K562 (cell line): Measurements from ENCODE around the gene NLRP6. TPM values are rescaled to one million over a fixed set of nuclear protein-coding genes. Genes with fewer than 3 reads are reported as not detected.

Experiments
- CBFB ChIP-seq: sonication (generic); formaldehyde crosslinking; IDR thresholded peaks from 2 replicates; pipeline ENCODE4 v1.4.0; 2020; ENCODE audit warnings: mild to moderate bottlenecking, missing genetic modification reagents
- EP400 ChIP-seq: fragments of 450-650 bp; IDR thresholded peaks from 2 replicates; pipeline ENCODE4 v1.6.1; 2017; ENCODE audit warnings: antibody characterized with exemption, mild to moderate bottlenecking, moderate library complexity
- FOXK2 ChIP-seq, 2 experiments: fragments of 450-650 bp; IDR thresholded peaks in 1 of 2; conservative IDR thresholded peaks in 1 of 2; 2 replicates each; pipeline ENCODE4 v1.6.1; 2016; ENCODE audit warnings: low read depth in 2 of 2, mild to moderate bottlenecking in 1 of 2
- FOXP1 ChIP-seq: sonication (generic); formaldehyde crosslinking; IDR thresholded peaks from 2 replicates; pipeline ENCODE4 v1.8.0; 2022; ENCODE audit warnings: mild to moderate bottlenecking, missing genetic modification reagents
- MCM7 ChIP-seq, 2 experiments: fragments of 450-650 bp; IDR thresholded peaks; 2 replicates each; pipeline ENCODE4 v1.6.1; 2016 to 2018
- MYC ChIP-seq, 2 experiments: fragments of 250-450 bp in 1 of 2; sonication (Bioruptor Pico) in 1 of 2; IDR thresholded peaks; 2 replicates each; pipeline versions ENCODE4 v1.5.1 to v1.6.1; 2012 to 2021; ENCODE audit warnings: low read depth in 2 of 2, borderline replicate concordance in 1 of 2, improper control_type of control experiment in 1 of 2, low read length in 1 of 2, mild to moderate bottlenecking in 1 of 2, moderate library complexity in 1 of 2
- NKRF ChIP-seq: fragments of 450-650 bp; IDR thresholded peaks from 2 replicates; pipeline ENCODE4 v1.6.1; 2016; ENCODE audit warnings: borderline replicate concordance
- POLR2G ChIP-seq: fragments of 200-400 bp; formaldehyde crosslinking; IDR thresholded peaks from 2 replicates; pipeline ENCODE4 v1.6.1; 2017; ENCODE audit warnings: low read depth, mild to moderate bottlenecking, antibody characterized with exemption, low read length, moderate library complexity
- PRPF4 ChIP-seq: fragments of 200-400 bp; formaldehyde crosslinking; IDR thresholded peaks from one replicate; pipeline ENCODE4 v1.6.1; 2017; ENCODE audit warnings: low read length, low read depth, mild to moderate bottlenecking; ENCODE audit not compliant: insufficient read depth, poor library complexity, severe bottlenecking
- RBFOX2 ChIP-seq: fragments of 200-400 bp; formaldehyde crosslinking; IDR thresholded peaks from 2 replicates; pipeline ENCODE4 v1.6.1; 2017; ENCODE audit warnings: low read depth, mild to moderate bottlenecking, low read length, moderate library complexity
- RBM34 ChIP-seq: fragments of 200-400 bp; formaldehyde crosslinking; IDR thresholded peaks from 2 replicates; pipeline ENCODE4 v1.6.1; 2018; ENCODE audit warnings: low read length, borderline replicate concordance; ENCODE audit not compliant: insufficient read depth
- SMARCC2 ChIP-seq: fragments of 450-650 bp; IDR thresholded peaks from 2 replicates; pipeline ENCODE4 v1.6.1; 2017; ENCODE audit warnings: antibody characterized with exemption, moderate library complexity, mild to moderate bottlenecking, low read depth
- SRSF1 ChIP-seq: fragments of 200-400 bp; formaldehyde crosslinking; IDR thresholded peaks from 2 replicates; pipeline ENCODE4 v1.6.1; 2017; ENCODE audit warnings: mild to moderate bottlenecking, low read depth, low read length, moderate library complexity
- STAT5A ChIP-seq: IDR thresholded peaks from 2 replicates; pipeline ENCODE4 v1.6.1; 2012; ENCODE audit warnings: low read length, inconsistent platforms, borderline replicate concordance
- TFAP4 ChIP-seq: sonication (generic); formaldehyde crosslinking; IDR thresholded peaks from 2 replicates; pipeline ENCODE4 v1.8.0; 2022; ENCODE audit warnings: missing genetic modification reagents, mild to moderate bottlenecking, moderate library complexity, borderline replicate concordance
- THRA ChIP-seq: fragments of 450-650 bp; IDR thresholded peaks from 2 replicates; pipeline ENCODE4 v1.6.1; 2017; ENCODE audit warnings: mild to moderate bottlenecking, moderate library complexity
- ZBTB2 ChIP-seq: fragments of 450-650 bp; IDR thresholded peaks from 2 replicates; pipeline ENCODE4 v1.6.1; 2016; ENCODE audit warnings: antibody characterized with exemption
- ZNF395 ChIP-seq: fragments of 200-800 bp; sonication (Bioruptor generic); IDR thresholded peaks from 2 replicates; pipeline ENCODE4 v1.6.1; 2017; ENCODE audit warnings: missing genetic modification characterization, missing compliant biosample characterization
- polyA plus RNA-seq, 8 experiments: library from polyadenylated mRNA; depleted of rRNA in 4 of 8; stranded (reverse) in 5 of 8; unstranded in 3 of 8; fragments of >200 nt; fragmentation: Nextera tagmentation in 2 of 8; fragmentation: Illumina TruSeq in 1 of 8; extraction: Ambion mirVana in 2 of 8; extraction: Trizol in 1 of 8; gene quantifications; 2 replicates each; pipeline versions ENCODE4 v1.2.1 to v1.2.3, GENCODE V29; 2011 to 2014; ENCODE audit warnings: inconsistent platforms in 1 of 8, missing spikeins in 1 of 8
- total RNA-seq, 7 experiments: library from RNA; depleted of rRNA in 6 of 7; stranded (reverse); fragments of >200 nt in 6 of 7; fragmentation: Illumina TruSeq in 2 of 7; extraction: Trizol in 2 of 7; gene quantifications; 2 replicates each; pipeline versions ENCODE4 v1.2.1 to v1.2.3, GENCODE V29; 2011 to 2021; ENCODE audit warnings: low replicate concordance in 1 of 7

Gene NLRP6
- total and polyA plus RNA-seq, 9 of the 15 experiments (the other 6 are each of a cell fraction or from before 2014, with no cell fraction given): 0.03 to 0.18 (median 0.15) TPM; not detected in 5

GRCh38 chr11:297586-298405 is 19.6 kb downstream of the NLRP6 start (continued):
- TF ChIP-seq THRA (no peak), PRPF4 (no peak), TFAP4 (peak; percentile 43; the same call in 1 of the 2 replicates), RBM34 (no peak), STAT5A (peak; percentile 34; the same call in 1 of the 2 replicates), FOXP1 (CRISPR knock-in tag) (peak; percentile 45; the same call in 1 of the 2 replicates), SRSF1 (no peak), SMARCC2 (no peak), ZBTB2 (peak; percentile 60; the same call in 1 of the 2 replicates), ZNF395 (CRISPR knock-in tag) (peak; percentile 63), MCM7 (IDR thresholded peaks at IDR 0.05) (no peak), POLR2G (peak; percentile 66; the same call in 1 of the 2 replicates), EP400 (peak; percentile 68), FOXK2 (conservative IDR thresholded peaks at IDR 0.05 in 1 of 2, IDR thresholded peaks at IDR 0.05 in 1 of 2; ENCODE audit: low read depth in 2 of 2) (0 out of 4 replicates have a peak, but pooled peaks of 1 of the 2 experiments have one; percentile 7), MYC (IDR thresholded peaks at IDR 0.05; ENCODE audit: low read depth, low read length) (peak; percentile 73), MYC (CRISPR knock-in tag; IDR thresholded peaks at IDR 0.05; ENCODE audit: borderline replicate concordance, low read depth) (no peak), NKRF (peak; percentile 23; the same call in 1 of the 2 replicates), CBFB (peak; percentile 53; the same call in 1 of the 2 replicates), RBFOX2 (peak; percentile 41; the same call in 1 of the 2 replicates)
